ENCODE data around the gene ACOX2.

The ACOX2 gene

GRCh38 chr3:58474348-58474911, 62.6 kb downstream of the ACOX2 start:
- DNase-seq (ENCODE audit: low read depth): no peak

GRCh38 chr3:58473275-58473674, 63.7 kb downstream of the ACOX2 start:
- no peak for DNase-seq (ENCODE audit: low read depth)

DNA sequence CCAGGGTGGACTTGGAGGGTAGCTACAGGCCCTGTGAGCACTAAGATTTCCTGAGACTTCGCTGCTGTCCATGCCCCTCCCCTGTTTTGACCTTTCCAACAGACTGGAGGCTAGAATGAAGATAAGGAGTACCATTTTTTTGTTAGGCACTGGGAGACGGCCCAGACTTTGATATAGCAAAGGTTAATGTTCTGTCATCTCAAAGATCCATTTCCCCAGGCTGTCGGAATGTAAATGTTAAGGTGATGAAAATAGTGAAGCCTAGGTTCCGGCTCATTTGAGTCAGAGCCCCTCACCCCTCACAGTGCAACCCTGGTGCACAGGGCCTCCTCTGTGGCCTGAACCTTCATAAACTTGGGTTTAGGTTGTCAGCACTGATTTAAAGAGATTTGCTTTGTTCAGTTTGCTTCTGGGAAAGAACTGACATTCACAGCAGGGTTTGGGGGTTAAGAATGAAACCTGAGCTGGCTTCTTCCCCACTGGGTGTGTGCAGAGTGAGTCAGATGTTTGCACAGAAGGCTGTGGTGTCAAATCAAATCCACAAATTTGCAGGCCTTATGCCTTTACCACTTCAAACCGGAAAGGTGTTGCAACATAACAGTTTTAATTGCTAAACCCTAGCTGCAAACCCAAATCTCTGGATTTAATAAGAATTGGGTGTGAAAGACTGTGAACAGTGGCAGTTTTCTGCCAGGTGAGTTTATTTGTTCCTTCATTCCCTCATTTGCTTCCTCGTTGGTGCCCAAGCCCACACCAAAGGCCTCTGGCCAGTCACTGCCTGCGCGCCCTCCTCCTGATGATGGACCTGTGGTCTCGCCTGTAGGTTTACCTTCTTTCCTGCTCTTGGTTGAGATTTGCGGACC, 65.7 kb downstream of the ACOX2 start:
- peak; percentile 92 for DNase-seq (ENCODE audit: low read depth)

DNA sequence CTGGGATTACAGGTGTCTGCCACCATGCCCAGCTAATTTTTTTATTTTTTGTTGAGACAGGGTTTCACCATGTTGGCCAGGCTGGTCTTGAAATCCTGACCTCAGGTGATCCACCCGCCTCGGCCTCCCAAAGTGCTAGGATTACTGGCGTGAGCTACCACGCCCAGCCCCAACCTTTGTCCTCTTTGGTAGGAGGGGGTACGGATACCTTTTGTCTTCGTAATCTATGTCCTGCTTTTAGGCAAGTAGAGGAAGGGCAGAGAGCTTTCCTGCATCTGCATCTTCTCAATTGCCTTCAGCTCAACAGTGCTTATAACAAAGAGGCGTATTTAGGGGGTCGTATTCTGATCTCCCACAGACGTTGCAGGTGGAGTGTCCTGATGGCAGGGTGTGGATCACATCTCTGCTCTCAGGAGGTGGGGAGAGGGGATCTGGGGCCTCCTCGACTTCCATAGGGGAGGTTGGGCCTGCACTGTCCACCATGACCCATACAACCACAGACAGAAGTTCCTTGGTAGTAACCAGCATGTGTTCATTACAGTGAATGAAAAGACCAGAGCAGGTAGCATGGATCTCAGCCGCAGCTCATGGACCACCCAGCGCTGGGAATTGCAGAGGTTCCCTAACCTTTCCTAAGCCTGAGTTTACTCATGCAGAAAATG, 66.5 kb downstream of the ACOX2 start:
- no peak for DNase-seq (ENCODE audit: low read depth)

GRCh38 chr3:58469096-58469495, 67.9 kb downstream of the ACOX2 start:
- DNase-seq (ENCODE audit: low read depth): no peak

GRCh38 chr3:58466899-58467563, 70.0 kb downstream of the ACOX2 start:
- DNase-seq (ENCODE audit: low read depth): no peak

- no peak for DNase-seq (ENCODE audit: low read depth)
Observed at GRCh38 chr3:58464866-58465265, 72.1 kb downstream of the ACOX2 start.

- no peak for DNase-seq (ENCODE audit: low read depth)
Observed at GRCh38 chr3:58463942-58464271, 73.1 kb downstream of the ACOX2 start.

- peak; percentile 79 for DNase-seq (ENCODE audit: low read depth)
Observed at GRCh38 chr3:58463181-58463941, 73.6 kb downstream of the ACOX2 start.

DNA sequence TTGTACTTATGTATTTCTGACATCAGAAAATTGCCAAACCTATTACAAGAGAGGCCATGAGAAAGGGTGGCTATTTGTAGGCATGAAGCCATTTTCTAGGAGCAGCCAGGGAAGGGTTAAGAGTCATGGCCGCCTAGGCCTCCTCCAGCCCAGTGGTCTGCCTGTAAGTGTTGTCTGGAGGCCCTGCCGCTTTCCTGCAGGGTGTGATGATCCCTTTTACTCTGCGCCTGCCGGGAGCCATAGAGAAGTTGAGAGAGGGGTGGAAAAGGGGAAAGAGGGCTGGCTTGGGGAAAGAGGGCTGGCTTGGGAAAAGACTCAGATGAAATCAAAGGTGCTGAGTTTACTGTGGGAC, 74.2 kb downstream of the ACOX2 start:
- DNase-seq (ENCODE audit: low read depth): no peak

- DNase-seq (ENCODE audit: low read depth): no peak
Observed at GRCh38 chr3:58459160-58459559, 77.8 kb downstream of the ACOX2 start.

All from amniotic epithelial cell (primary cell).